Right renal pelvis (tissue), 4 donors: Measurements from ENCODE around the gene REEP3. TPM values are rescaled to one million over a fixed set of nuclear protein-coding genes. Genes with fewer than 3 reads are reported as not detected.

Experiments
- DNase-seq, 4 donors: peaks; one replicate each; pipeline ENCODE4 v3.0.0-alpha.2; 2013; ENCODE audit warnings: low read depth in 4 of 4, low spot score in 3 of 4, missing footprints in 1 of 4
- polyA plus RNA-seq, 4 donors: library from polyadenylated mRNA; unstranded; fragments of 120-200 nt; gene quantifications; one replicate each; pipeline ENCODE4 v1.2.1, GENCODE V29; 2013; ENCODE audit not compliant: insufficient read length in 4 of 4

REEP3 gene
- polyA plus RNA-seq, 4 donors, result 27.4 to 33.3 (median 29.9) TPM

DNA sequence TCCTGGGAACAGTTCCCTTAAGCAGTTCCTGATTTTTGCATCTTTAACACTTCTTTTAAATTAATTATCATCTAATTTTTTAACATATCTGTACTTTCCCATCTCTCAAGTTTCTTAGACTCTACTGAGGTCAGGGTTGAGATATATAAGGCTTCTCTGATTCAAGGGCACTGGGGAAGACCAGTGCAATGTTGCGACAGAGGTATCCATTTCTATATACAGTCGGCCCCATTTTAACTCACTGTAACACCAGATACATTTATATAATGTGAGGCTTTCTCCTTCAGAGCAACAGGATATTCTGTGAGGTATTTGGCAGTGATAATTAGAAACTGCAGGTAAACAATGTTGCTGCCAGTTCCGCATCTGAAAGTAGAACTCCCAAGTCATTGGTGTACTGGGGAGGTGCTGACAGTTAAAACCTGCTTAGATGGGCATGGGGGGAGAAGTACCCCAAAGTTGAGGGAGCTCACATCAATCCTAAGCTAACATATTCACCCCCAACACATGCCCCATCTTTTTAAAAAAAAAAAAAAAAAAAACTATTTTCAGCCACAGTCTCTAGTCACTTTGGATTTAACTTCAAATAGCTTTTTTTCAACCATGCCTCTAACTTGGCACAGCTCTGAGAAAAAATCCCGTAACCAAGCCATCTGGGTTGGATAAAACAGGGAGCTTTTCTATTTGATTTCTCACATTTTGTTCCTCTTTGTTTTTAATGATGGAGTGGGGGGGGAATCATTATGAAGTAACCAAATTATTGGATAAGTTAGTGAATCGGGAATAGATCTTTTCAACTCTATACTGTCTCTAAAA, 62.9 kb downstream of the REEP3 start:
- DNase-seq, result no peak

DNA sequence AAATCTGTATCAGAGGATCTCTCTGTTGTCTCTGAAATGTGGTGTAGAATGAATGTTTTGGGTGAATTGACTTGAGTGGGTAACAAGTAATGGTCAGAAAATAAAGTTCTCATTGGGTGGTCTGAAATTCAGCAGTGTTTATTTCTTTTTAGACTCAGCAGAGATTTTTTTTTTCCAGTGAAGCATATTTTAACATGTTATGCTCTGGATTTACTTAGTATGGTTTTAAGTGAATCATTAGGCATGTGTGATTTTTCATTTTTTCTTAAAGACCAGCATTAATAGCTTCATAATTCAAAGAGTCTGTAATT, 63.5 kb downstream of the REEP3 start:
- no peak for DNase-seq

DNA sequence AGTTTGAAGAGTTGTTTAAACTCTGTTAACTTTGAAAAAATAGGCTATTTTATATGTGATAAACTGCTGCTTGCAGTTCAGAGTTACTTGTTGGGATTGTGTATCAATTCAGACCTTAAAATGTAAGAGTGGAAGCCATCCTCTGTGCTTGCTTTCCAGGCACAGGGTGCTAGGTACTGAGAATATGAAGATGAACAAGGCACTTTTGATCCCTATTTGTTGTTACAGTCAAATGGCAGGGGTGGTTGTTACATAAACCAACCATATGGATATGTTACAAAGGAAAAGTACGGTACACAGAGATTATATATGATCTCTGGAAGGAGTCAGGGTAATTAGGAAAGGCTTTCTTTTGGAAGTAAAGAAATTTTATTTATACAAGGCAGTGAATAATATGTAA, 63.8 kb downstream of the REEP3 start:
- no peak for DNase-seq

DNA sequence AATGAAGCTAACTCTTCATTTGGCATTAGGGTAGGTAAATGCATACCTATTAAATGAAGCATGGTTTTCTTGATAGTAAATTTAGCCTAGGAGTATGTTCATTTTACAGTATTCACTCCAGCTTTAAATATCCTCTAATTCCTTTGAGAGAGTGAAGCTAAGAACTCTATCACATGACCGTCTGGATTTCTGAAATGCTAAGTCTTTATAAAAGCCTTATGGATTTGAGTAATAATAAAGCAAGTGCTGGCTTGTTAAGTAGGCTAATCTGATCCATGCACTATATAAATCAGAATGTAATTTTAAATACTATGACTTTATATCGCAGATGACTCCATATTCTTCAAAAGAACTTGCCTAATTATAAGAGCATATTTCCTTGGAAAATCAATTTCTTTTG, 64.8 kb downstream of the REEP3 start:
- DNase-seq, result no peak

DNA sequence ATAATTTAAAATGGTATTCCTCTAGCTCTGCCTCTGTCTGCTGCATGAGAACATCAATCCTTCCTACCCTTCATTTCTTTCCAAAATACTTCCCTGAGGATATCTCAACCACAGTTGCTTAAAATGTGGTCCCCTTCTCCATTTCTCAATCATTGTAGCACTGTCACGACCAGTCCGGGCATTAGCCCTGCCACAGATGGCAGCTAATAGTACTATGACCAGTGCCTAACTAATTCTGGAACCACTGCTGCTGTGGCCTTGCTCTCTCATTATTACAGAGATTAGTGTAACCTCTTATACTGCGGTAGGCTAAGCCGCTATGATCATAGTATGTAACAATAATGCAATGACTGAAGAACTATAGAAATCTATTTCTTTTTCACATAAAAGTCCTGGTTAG, 66.0 kb downstream of the REEP3 start:
- no peak for DNase-seq

DNA sequence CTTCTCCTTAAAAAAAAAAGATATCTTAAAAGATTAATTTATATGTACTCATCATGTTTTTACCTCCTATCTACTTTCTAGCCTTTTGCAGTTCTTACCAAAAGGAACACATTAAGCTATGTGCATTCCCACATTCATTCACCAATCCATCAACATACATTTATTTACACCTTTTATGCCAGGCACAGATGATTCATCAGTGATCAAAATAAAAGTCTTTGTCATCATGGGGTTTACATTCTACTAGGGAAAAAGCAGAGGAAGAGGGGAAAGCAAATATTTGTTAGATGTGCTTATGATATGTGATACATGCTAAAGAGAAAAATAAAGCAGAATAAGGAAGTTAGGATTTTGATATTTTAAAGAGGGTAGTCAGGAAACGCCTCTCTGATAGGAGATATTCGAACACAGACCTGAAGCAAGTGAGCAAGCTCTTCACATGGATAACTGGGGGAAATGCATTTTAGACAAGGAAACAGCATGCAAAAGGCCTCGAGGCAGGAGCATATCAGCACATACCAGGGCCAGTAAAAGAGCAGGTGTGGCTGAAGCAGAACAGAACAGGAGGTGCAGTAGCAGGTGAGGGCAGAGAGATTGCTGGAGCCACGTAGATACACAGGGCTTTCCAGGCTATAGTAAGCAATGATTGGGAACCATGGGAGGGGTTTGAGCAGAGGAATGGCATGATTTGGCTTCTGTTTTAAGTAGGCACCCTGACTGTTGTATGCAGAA, 67.4 kb downstream of the REEP3 start:
- DNase-seq, result no peak

DNA sequence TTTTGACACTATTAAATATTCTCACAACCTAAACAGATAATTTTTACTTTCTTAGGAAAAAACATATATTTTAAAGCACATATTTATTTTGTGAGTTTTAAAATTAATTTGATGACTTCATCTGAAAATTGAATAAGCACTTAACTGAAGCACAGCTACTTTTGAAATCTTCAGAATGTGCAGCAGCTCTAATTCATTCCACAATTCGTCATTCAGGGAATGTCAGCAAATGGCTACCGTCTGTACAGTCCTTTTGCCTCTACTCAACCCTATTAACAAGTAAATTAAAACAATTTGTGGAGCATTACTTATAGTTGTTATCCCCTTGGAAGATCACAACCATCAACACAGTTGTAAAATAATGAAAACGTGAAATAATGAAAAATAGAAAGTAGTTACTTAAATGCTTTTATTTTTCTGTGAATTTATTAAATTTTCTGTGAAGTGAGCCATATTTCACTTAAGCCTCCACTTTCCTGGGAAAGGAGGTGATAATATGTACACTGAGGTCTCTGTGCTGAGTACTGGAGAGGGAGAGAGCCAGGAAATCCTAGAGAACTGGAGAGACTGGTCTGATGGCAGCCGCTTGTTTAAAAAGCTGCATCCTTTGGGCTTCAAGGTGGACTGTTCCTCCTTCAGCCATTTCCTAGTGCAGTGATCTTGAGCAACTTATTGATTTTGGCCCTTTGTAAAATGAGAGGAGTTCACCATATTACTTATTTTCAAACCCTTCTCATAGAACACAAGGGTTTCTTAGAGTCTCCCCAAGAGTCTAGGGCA, 70.6 kb downstream of the REEP3 start:
- no peak for DNase-seq

DNA sequence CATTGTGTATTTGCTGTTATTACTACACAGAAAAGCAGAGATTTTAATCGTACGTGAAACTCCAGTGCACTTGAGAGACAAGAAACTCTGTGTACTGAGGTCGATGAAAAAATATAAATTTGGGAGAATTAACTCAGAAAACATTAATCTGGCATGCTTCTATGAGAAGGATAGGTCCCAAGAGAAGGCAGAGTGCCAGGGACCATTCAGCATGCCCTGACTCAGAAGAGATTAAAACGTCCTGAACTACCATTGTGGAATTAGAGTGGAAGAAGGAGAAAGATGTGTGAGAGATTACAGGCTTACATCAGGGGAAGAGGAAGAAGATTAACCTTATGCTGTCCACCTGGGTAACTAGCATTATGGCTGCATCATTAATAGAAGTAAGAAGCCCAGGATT, 72.4 kb downstream of the REEP3 start:
- no peak for DNase-seq

DNA sequence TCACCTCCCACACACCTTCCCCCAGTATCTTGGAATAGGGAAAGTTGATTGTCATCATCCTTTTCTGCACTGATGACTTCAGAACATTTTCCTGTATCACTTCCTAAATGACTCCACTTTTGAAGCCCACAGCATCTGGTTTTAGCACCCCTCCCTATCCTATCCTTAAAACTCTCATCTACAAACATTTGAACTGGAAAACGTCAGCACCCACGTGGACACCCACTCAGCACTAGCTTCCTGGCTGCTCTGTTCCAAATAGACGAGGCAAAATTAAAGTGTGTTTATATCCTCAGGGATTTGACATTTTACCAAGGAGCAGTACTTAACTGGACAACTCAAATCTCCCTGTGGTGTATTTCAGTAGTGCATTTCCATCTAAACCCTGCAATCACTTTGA, 73.9 kb downstream of the REEP3 start:
- DNase-seq, result no peak

DNA sequence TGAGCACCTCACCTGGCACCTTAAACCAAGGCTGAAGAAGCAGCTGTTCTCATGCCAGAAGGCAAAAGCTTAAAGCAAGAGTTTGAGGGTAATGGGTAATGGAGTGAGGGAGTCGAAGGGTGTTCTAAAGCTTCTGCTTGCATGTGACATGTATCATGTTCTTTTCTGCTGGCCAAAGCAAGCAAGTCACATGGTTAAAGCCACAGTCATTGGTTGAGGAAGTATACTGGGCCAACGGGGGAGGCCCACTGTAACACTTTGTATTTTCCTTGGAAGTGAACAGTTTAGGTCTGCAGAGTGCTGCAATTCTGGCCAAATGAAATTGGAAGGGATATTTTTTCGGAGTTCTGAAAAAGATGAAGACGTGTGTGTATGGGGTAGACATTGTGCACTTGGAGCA, 75.7 kb downstream of the REEP3 start:
- DNase-seq, result no peak

DNA sequence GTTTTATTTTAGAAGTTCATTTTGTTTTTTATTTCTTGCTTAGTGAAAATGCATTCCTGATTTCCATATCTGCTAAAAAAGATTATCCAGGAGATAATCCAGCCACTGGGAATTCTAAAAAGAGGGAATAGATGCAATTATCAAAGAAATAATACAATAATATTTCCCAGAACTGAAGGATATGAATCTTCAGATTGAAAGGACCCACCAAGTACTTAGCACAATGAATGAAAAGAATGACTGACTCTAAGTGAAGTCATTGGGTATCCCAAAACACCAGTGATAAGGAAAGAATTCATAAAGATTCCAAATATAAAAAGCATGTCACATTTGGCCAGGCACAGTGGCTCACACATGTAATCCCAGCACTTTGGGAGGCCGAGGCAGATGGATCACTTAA, 79.3 kb downstream of the REEP3 start:
- no peak for DNase-seq

DNA sequence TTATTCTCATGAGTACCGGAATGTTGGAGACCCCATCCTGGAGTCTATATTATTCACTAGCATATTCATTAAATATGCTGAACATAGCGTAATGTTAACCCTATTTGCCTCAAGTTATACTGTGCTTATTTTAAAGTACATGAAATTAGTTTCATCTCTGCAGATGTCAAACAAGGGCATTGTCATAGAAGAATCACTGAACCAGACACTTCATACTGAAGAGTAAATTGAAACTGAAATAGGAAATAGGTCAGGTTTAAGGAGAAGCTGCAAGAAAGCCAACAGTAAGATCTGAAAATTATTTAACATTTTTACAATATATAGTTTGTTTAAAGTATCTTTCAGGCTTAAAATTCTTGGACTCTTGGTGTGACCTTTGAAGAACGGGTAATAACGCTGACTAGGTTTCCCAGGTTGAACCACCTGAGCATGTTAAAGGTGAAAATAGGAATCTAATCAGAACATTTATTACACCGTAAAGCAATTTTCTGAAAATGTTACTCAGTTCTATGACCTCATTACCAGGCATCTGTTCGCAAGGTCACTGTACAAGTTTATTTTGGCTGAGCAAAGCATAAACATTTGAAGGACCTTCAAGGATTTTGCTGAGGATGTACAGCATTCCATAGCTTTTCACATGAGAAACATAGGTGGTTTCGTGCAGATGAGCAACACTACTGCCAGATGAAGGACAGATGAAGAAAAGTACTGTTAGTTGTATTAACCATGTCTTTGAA, 82.7 kb downstream of the REEP3 start:
- no peak for DNase-seq

DNA sequence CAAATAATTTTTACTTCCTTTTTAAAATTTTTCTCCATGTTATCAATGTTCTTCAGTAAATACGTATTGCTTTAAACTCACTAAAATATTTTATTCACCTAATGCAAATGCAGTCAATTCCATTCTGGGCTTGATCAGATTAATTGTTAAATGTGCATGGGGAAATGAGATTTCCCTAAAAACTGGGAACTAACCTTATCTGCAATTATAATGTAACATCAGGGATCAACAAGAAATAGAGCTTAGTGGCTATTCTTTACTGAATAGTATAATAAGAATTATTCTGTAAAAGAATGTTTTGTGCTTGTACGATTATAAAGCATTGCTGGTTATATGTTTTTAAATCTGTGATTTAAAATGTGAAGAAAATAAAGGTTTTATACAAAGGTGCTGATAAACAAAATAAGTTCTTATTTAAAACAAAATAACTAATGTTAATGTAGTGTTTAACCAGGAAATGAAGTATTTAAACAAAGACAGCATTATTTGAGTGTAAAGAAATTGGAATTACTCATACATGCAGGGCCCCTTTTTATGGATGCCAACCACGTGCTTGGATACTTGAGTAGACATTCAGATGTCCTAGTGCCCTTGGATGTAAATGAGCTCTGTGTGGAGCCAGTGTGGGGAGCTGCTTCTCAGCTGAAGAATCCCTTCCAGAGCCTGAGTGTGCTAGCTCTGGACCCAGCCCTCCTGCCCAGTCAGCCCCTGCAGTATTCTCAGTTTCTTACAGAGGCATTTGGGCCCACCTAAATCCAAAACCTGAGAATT, 84.2 kb downstream of the REEP3 start:
- no peak for DNase-seq

DNA sequence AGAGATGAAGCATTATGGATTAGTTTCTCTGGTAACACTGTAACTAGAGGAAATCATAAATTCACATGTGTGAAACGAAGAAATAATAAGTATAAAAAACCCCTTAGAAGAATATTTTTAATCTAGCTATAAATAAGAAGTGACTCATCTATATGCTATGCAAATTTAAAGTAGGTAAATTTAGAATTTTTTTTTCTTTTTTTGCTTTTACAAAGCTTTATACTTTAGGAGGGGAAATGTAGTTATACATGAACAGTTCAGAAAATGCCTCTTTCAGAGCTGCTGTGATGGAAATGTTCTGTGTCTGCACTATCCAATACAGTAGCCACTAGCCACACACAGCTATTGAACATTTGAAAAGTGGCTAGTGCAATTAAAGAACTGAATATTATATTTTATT, 87.3 kb downstream of the REEP3 start:
- DNase-seq, result no peak

DNA sequence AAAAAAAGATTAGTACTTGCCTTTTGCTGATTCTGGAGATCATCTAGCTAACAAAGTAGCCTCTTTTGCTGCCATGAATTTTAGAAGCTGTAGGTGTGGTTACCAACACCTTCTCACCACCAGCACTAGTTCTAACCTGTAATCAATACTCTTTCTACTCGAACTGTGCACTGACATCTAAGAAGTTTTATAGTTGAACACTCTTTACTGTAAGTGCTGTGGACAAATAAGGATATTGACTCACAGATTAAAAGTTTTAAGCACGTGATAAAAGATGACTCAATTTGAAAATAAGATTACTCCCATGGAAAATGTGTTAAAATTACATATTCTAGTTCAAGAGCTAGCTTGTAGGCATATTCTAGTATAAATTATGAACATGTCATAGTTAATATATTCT, 89.9 kb downstream of the REEP3 start:
- no peak for DNase-seq

DNA sequence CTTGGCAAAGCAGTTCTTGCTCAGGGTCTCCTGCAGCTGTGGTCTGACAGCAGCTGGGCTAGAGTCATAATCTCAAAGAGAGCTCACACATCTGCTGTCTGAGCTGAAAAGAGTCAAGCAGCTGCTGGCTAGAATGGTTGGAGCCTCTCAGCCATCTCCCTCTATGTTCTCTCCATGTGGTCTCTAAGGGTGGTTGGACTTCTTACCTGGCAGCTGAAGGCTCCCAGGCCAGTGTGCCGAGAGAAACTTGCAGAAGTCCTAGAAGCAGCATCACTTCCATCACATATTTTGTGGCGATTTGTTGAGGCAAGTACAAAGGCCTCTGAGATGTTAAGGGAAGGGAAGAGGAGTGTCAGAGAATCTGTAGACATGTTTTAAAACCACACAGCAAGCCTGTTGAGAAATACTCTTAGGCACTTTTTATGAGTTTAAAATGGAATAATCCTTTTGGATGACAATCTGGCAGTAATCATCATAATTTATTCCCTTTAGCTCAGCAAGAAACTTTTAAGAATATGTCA, 93.2 kb downstream of the REEP3 start:
- peak in 1 of 4 donors; percentile 18 for DNase-seq

DNA sequence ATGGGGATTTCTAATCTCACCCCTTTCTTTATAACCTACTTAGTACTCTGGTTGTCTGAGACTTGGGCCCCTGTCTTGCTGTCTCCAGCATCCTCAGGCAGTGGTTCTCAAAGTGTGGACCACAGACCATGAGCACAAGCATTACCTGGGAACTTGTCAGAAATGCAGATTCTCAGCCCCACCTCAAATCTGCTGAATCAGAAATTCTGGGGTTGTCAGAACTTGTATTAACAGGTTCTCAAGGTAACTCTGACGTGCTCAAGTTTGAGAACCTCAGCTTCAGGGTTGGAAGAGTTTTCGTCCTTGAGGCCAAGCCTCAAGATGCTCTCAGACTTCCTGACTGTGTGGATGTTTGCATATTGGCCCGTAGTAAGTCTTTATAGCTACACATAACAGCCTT, 97.4 kb downstream of the REEP3 start:
- no peak for DNase-seq

DNA sequence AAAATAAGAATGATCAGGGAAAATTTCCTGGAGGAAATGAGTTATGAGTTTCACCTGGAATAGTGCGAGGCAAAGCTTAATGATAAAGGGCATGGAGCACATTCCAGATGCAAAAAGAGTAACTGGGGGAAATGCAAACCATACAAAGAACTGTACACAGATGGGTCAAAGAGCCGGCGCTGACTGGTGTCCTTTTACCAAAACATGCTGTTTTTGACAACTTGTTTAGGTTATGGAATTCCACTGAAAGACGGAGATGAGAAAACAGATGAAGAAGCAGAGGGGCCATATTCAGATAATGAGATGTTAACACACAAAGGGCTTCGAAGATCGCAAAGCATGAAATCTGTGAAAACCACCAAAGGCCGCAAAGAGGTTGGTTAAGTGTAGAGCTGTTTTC, 98.2 kb downstream of the REEP3 start:
- no peak for DNase-seq

DNA sequence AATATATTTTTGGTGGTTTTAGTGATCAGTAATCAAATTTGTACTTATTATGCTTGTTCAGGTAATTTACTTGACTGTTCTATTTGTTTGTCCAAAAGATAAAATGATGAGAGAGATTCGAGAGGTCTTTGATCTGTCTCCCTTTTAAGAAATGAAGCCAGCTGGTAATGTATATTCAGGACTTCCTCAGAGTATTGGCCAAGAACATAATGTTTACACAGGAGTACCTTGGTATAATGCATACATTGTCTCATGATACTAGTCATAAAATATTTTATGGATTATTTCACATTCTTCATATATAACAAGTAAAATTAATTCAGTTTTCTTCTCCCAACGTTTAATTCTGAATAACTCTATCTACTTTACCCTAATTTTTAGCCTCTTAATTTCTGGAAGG, 100.9 kb downstream of the REEP3 start:
- DNase-seq, result no peak

DNA sequence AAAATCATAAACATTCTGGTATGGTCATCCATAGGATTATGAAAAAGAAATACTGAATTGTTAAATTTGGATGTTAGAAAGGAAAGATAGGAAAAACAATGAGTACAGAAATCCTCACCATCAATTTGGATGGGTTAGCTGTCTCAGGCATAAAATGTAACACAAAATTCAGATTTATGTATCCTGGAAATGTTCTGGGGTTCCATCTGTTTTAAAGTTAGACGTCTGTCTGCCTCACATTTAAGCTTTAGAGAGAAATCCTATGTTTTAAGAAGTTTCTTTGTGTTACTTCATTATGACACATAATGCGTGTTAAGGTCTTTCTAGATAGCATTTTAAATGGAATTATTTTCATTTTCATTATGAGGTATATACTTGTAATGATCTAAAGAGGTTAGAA, 103.5 kb downstream of the REEP3 start:
- DNase-seq, result no peak
